Right atrium auricular region (tissue), 2 donors: ENCODE results near the gene TARDBP. TPM values are rescaled to one million over a fixed set of nuclear protein-coding genes. Genes with fewer than 3 reads are reported as not detected.

Source experiments
- DNase-seq: peaks from one replicate; pipeline ENCODE4 v3.0.0-alpha.2; 2019; ENCODE audit warnings: low spot score
- H3K27ac ChIP-seq, 2 donors: fragments of 200-600 bp; sonication (generic); 1 replicate in 1 of 2; 2 replicates in 1 of 2; pipeline ENCODE4 v1.5.1; 2016 to 2019
- H3K27me3 ChIP-seq, 2 donors: fragments of 200-600 bp; sonication (generic); one replicate each; pipeline versions ENCODE4 v1.5.1 to v1.6.0; 2017 to 2019
- H3K36me3 ChIP-seq: fragments of 200-600 bp; sonication (generic); one replicate; pipeline ENCODE4 v1.5.1; 2016
- H3K4me1 ChIP-seq, 2 donors: fragments of 200-600 bp; sonication (generic); one replicate each; pipeline versions ENCODE4 v1.5.1 to v1.6.0; 2017 to 2019
- H3K4me3 ChIP-seq, 2 donors: fragments of 200-600 bp; sonication (generic); 1 replicate in 1 of 2; 2 replicates in 1 of 2; pipeline ENCODE4 v1.5.1; 2017 to 2019; ENCODE audit warnings: mild to moderate bottlenecking in 1 of 2, moderate library complexity in 1 of 2
- H3K9me3 ChIP-seq, 2 donors: fragments of 200-600 bp; sonication (generic); one replicate each; pipeline ENCODE4 v1.5.1; 2019
- total RNA-seq, 2 donors: library from RNA; depleted of rRNA; stranded (reverse); fragments of >200 nt; gene quantifications; one replicate each; pipeline ENCODE4 v1.1.0, GENCODE V29; 2016
- TF ChIP-seq, protein P1 (sequence below), 2 donors: fragments of 200-600 bp; sonication (generic); IDR thresholded peaks; one replicate each; pipeline ENCODE4 v1.5.1; 2019; ENCODE audit warnings: antibody characterized with exemption in 2 of 2

Gene TARDBP
- 10 to 100 TPM; 60.8 to 64.6 TPM for total RNA-seq

- H3K36me3 ChIP-seq: peaks cover 41% of the 10 kb centered on the region
- H3K27ac ChIP-seq: peak within 1 kb of the TSS; percentile 91 to 94
- peaks cover 0 to 36% of the 10 kb centered on the region in 2 donors for H3K4me1 ChIP-seq
- no peaks in the 10 kb centered on the region for H3K9me3 ChIP-seq
- H3K4me3 ChIP-seq: peak within 1 kb of the TSS; percentile 76 to 92
- no peaks in the 10 kb centered on the region for H3K27me3 ChIP-seq
- peak; percentile 88 for DNase-seq
- TF ChIP-seq, protein P1, sequence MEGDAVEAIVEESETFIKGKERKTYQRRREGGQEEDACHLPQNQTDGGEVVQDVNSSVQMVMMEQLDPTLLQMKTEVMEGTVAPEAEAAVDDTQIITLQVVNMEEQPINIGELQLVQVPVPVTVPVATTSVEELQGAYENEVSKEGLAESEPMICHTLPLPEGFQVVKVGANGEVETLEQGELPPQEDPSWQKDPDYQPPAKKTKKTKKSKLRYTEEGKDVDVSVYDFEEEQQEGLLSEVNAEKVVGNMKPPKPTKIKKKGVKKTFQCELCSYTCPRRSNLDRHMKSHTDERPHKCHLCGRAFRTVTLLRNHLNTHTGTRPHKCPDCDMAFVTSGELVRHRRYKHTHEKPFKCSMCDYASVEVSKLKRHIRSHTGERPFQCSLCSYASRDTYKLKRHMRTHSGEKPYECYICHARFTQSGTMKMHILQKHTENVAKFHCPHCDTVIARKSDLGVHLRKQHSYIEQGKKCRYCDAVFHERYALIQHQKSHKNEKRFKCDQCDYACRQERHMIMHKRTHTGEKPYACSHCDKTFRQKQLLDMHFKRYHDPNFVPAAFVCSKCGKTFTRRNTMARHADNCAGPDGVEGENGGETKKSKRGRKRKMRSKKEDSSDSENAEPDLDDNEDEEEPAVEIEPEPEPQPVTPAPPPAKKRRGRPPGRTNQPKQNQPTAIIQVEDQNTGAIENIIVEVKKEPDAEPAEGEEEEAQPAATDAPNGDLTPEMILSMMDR (IDR thresholded peaks at IDR 0.05): no peak
Measured at GRCh38 chr1:11012260-11013159, at the start of gene TARDBP. TSS of gene TARDBP (plus strand) at chr1:11012654. CDS start at chr1:11013728, 1,074 bp downstream.

- no peak for DNase-seq
- H3K9me3 ChIP-seq: no peaks in the 10 kb centered on the region
- no peaks in the 10 kb centered on the region for H3K27me3 ChIP-seq
- no peak overlapping the region for H3K4me3 ChIP-seq
- H3K27ac ChIP-seq: no peak overlapping the region
- TF ChIP-seq, protein P1 (IDR thresholded peaks at IDR 0.05): no peak
- no peaks in the 10 kb centered on the region for H3K4me1 ChIP-seq
- H3K36me3 ChIP-seq: no peaks in the 10 kb centered on the region
Measured at GRCh38 chr1:10965546-10966226, 46.8 kb upstream of the TARDBP start.

- H3K27ac ChIP-seq: no peak overlapping the region
- H3K27me3 ChIP-seq: no peaks in the 10 kb centered on the region
- TF ChIP-seq, protein P1 (IDR thresholded peaks at IDR 0.05): no peak
Measured at GRCh38 chr1:10967090-10967489, 45.4 kb upstream of the TARDBP start.

GRCh38 chr1:10968411-10968826 is 44.0 kb upstream of the TARDBP start:
- Histone ChIP-seq H3K27ac (no peak overlapping the region), H3K4me3 (peak overlapping the region in 1 of 2 donors; percentile 26), H3K36me3 (no peaks in the 10 kb centered on the region), H3K27me3 (no peaks in the 10 kb centered on the region), H3K4me1 (no peaks in the 10 kb centered on the region), H3K9me3 (no peaks in the 10 kb centered on the region)
- no peak for DNase-seq
- TF ChIP-seq, protein P1 (IDR thresholded peaks at IDR 0.05): no peak

More at GRCh38 chr1:10967090-10967489, 45.4 kb upstream of the TARDBP start:
- H3K4me3 ChIP-seq: no peak overlapping the region
- H3K9me3 ChIP-seq: no peaks in the 10 kb centered on the region
- no peaks in the 10 kb centered on the region for H3K4me1 ChIP-seq
- no peak for DNase-seq
- no peaks in the 10 kb centered on the region for H3K36me3 ChIP-seq

GRCh38 chr1:10969267-10969970 is 43.0 kb upstream of the TARDBP start:
- DNase-seq: no peak

More at GRCh38 chr1:10969267-10969970, 43.0 kb upstream of the TARDBP start:
- Histone ChIP-seq H3K27ac (no peak overlapping the region), H3K9me3 (no peaks in the 10 kb centered on the region), H3K4me1 (no peaks in the 10 kb centered on the region), H3K27me3 (no peaks in the 10 kb centered on the region), H3K4me3 (no peak overlapping the region), H3K36me3 (no peaks in the 10 kb centered on the region)
- TF ChIP-seq, protein P1 (IDR thresholded peaks at IDR 0.05): no peak
